Activated CD8-positive, alpha-beta memory T cell treated with anti-CD3 and anti-CD28 coated beads for 48 hours (primary cell): Measurements from ENCODE around the gene EPAS1.
"Not testable (repeated sequence)": the region's sequence is repeated elsewhere in the genome, so short reads cannot be mapped to it uniquely, and the experiment has no call there.

ENCODE experiments used
- DNase-seq, 3 experiments: peaks; one replicate each; pipeline ENCODE4 v3.0.0-alpha.2; 2020; ENCODE audit warnings: low read depth in 2 of 3, low spot score in 2 of 3

EPAS1 gene

DNA sequence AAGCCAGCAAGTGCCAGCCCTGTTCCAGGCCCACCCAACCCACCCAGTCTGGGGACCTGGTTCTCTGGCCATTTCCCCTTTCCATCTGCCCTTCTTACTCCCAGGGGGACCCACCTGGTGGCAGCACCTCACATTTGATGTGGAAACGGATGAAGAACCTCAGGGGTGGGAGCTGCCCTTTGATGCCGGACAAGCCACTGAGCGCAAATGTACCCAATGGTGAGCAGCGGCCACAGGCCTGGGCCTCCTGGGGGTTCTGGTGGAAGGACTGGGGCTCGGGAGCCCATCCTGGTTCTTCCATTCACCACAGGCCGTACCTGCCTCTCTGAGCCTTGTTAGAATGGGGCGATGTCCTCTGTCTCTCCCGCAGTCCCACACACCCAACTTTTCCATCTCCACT lies 84.7 kb downstream of the EPAS1 start:
- DNase-seq: no peak

GRCh38 chr2:46382331-46383112 lies 85.3 kb downstream of the EPAS1 start:
- DNase-seq: no peak

GRCh38 chr2:46383113-46383395 lies 85.8 kb downstream of the EPAS1 start:
- DNase-seq: no peak

DNA sequence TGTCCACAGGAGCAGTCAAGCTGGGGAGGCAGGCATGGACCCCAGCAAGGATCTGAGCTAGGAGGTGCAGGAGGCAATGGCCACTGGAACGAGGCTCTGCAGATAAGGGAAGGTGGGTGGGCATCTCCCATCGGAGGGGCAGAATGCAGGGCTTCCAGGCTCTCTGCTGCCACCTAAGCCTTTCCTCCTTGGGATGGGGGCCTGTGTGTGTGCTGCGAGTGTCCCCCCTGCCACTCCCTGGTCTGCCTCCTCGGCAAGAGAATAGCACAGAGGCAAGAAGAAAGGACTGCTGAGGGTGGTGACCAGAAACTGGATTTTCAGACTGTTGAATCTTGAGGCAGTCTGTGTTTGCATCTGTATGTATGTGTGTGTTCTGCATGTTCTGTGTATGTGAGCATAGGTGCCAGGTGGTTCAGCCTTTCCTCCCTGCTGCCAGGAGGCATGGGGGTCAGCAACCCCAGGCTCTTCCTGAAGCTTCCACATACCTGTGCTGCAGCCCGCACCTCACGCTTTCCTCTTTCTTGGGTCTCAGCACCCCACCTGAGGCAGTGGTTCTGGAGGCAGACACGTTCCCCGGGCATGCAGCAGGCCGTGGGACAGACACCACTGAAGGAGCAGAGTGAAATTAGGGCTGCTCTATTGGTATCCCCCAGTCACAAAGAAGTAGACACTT lies 86.7 kb downstream of the EPAS1 start:
- no peak for DNase-seq

DNA sequence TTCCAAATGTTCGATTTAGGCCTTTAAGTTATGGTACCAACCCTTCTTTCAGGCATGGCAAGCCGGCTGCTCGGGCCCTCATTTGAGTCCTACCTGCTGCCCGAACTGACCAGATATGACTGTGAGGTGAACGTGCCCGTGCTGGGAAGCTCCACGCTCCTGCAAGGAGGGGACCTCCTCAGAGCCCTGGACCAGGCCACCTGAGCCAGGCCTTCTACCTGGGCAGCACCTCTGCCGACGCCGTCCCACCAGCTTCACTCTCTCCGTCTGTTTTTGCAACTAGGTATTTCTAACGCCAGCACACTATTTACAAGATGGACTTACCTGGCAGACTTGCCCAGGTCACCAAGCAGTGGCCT lies 87.2 kb downstream of the EPAS1 start:
- DNase-seq: no peak

- DNase-seq: no peak
These were observed 88.8 kb downstream of the EPAS1 start for GRCh38 chr2:46385786-46386577.

- DNase-seq: no peak
These were observed 89.6 kb downstream of the EPAS1 start for GRCh38 chr2:46386763-46387162.

DNA sequence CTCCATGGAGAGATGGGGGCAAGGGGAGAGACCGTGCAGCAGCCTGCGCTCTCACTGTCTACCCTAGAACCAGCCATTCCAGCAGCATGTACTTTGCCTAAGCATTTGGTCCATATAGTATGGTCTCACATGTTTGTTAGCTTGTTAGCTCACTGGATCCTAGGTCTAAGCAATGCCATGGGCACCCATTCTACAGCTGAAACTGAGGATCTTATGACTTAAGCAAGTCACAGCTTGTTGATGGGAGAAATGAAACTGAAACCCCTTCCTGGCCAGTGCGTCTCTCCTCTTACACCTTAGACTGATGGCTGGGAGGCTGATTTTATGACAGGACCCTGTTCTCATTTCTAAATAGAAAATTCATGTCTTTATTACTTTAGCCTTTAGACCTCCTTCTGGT lies 90.1 kb downstream of the EPAS1 start:
- no peak for DNase-seq

DNA sequence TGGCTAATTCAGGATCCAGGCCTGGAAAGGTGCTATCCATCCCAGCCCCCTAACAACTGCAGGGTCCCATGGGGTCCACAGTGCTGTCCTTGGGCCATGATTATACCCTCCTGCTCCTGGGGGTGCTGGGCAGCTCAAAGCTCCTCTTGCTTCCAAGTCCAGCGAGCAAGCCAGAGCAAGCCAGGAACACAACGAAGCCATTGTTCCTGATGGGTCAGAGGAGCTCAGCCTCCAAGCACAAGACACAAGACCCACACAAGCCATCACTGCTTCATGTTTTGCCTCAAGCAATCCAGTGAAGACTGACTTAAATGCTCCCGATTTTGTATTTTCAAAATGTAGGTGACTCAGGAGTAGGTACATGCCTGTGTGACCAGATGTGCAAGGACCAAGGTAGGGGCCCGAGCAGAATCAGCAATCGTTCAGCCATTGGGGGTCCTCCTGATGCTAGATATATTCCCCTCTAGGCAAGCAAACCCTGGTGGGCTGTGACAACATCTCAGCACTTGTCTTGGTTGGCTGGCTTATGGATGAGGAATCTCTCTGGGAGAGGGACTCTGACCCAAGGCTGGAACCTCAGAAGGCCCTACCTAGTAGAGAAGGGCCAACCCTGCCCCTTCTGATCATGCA lies 90.8 kb downstream of the EPAS1 start:
- no peak for DNase-seq

- no peak for DNase-seq
These were observed 91.7 kb downstream of the EPAS1 start for GRCh38 chr2:46388881-46389280.

DNA sequence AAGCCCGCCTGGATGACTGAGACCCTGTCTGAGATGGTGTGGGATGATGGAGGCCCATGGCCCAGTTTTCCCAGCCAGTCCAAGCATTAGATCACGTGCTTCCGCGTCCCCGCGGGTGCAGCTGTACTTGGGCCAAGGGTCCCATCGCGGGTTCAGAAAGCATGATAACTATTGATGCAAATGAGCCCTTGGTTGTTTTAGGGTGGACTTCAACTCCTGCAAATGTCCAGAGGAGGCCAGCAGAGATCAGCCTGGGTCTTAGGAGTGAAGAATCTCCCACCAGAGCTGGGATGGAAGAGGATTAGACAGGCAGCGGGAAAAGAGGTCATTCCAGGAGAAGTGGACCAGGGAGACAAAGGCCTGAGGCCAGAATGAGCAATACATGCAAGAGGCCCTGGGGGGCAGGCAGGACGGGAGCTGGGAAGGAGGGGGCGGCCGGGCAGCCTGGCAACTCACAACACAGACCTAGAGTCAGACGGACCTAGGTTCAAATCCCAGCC lies 92.3 kb downstream of the EPAS1 start:
- DNase-seq: no peak

DNA sequence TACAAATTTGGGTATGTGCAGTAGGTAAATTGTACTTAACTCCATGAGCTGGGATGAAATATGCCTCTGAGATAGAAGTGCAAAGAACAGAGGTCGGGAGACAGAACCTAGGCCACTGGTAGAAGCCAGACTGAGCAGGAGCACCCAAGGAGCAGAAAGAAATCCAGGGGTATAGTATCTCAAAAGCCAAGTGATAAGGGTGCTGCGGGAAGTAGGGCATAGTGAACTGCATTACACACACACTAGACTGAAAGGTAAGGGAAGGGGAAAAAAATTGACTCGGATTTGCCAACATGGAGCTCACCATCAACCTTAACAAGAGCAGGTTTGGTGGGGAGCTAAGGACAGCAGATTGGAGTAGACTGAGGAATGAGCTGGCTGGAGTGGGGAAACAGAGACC lies 92.8 kb downstream of the EPAS1 start:
- DNase-seq: no peak

DNA sequence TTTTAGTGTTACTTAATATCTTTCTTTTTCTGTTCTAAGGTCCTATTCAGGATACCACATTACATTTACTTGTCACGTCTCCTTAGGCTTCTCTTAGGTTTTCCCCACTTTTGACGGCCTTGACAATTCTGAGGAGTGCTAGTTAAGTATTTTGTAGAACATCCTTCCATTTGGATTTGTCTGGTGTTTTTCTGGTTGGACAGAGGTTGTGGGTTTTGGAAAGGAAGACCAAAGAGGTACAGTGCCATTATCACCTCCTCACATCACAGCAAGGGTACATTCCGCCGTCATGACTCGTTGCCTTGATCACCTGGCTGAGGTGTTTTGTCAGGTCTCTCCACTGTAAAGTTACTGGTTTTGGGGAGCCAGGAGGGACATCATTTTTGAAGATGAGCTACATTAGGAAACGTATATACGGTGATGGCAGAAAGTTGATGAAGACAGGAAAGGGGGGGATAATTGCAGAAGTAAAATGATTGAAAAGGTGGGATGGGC lies 93.7 kb downstream of the EPAS1 start:
- DNase-seq: no peak

- DNase-seq: no peak
These were observed 95.5 kb downstream of the EPAS1 start for GRCh38 chr2:46392561-46393346.

DNA sequence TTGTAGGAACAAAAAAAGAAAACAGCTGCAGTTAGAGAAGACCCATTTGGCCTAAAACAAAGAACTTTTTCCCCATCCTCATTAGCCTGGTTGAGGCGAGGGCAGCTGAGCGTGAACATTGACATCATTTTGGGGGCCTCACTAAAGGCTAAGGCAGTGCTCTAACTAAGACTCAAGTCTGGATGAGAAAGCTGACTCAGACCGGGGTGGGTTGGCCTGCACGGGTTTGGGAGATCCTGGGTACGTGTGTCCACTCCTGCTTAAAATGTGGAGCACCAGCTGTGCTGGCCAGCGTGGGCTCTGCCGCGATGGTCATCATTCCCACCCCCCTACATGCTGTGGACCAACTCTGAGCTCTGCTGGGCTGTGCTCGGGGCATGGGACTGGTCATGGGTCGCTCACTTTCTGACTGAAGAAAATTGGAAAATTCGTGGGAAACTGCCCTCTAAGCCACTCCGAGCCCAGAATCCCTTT lies 96.2 kb downstream of the EPAS1 start:
- no peak for DNase-seq

DNA sequence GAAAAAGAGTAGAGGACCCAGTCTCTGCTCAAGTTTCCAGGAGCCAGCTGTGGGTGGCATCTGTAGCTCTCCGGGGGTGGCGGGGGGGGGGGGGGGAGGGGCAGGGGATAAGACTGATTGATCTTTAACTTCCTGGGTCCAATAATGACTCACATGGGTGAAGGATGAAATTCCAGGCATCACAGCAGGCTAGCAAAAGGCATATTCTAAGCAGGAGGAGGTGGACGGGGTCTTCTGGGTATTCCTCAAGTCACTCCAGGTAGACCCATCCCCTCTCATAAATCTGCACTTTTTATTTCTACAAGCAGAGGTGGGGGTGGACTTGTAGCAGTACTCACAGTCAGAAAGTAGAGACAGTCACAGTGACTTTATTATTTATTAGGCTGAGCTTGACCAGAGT lies 96.7 kb downstream of the EPAS1 start:
- no peak for DNase-seq

- DNase-seq: no peak
These were observed 97.7 kb downstream of the EPAS1 start for GRCh38 chr2:46394649-46395510.

- DNase-seq: not testable (repeated sequence)
These were observed 98.5 kb downstream of the EPAS1 start for GRCh38 chr2:46395730-46396129.

- no peak for DNase-seq
These were observed 102.8 kb downstream of the EPAS1 start for GRCh38 chr2:46400016-46400415.

DNA sequence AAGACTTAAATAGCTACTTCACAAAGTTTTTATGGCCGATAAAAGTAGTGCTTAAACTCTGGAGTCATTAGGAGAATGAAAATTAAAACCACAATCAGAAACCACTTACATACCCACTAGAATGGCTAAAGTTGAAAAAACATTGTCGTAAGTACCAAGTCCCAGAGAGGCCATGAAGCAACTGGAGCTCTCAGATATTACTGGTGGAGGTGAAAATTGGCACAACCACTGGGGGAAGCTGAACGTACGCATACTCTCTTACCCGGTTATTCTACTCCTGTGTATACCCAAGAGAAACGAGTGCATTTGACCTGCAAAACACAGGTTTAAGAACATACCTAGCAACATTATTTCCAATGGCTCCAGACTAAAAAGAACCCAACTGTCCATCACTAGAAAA lies 105.7 kb downstream of the EPAS1 start:
- DNase-seq: no peak
